ENCODE results near the gene ZNF540. TPM values are rescaled to one million over a fixed set of nuclear protein-coding genes. Genes with fewer than 3 reads are reported as not detected.

Gene ZNF540
- 10 to 100 TPM; 10.7 to 20.0 TPM for total RNA-seq
- 10 to 100 TPM; 20.1 to 23.5 TPM for polyA plus RNA-seq (ENCODE audit: insufficient read length in 2 of 2)
- long read RNA-seq, donor 1, transcript ZNF540-207 (1 exons, 3,106 nt) = major isoform, 7 of 10 reads
- long read RNA-seq, donor 1, partial matches to known transcripts = 0 of 10 reads
- long read RNA-seq, donor 1, other reads (novel, unspliced or antisense) = 0 of 10 reads
- long read RNA-seq, donor 2 = 0 reads
- long read RNA-seq, donor 3, partial matches to known transcripts = 0 of 2 reads
- long read RNA-seq, donor 3, other reads (novel, unspliced or antisense) = 0 of 2 reads
- long read RNA-seq, donor 4, partial matches to known transcripts = 0 of 3 reads
- long read RNA-seq, donor 4, other reads (novel, unspliced or antisense) = 0 of 3 reads

GRCh38 chr19:37594304-37594981, at the start of gene ZNF540, which contains the start of gene ZNF571:
Gene ZNF540, plus strand, starts transcription at chr19:37594876. Its CDS starts 3,572 bp downstream, at chr19:37598448.
Gene ZNF571, minus strand, starts transcription at chr19:37594792. Its CDS starts 8,116 bp downstream, at chr19:37586676.
- Histone ChIP-seq H3K27ac (ENCODE audit: low read depth, low read length) (peak within 1 kb of the TSS; percentile 89), H3K27me3 (ENCODE audit: control insufficient read depth, insufficient read depth, low read length) (no peaks in the 10 kb centered on the region), H3K4me3 (ENCODE audit: low read depth, low read length) (peak within 1 kb of the TSS; percentile 85), H3K9me3 (ENCODE audit: control insufficient read depth, insufficient read depth, low read length) (peaks cover 4% of the 10 kb centered on the region), H3K4me1 (ENCODE audit: control insufficient read depth, insufficient read depth, low read length) (no peaks in the 10 kb centered on the region), H3K36me3 (ENCODE audit: control insufficient read depth, insufficient read depth, low read length) (no peaks in the 10 kb centered on the region)
- WGBS (ENCODE audit: insufficient coverage) = under 1% methylated on average over 51 of the region's 53 CpGs
- peak; percentile 88 to 99 (median 92) for DNase-seq (ENCODE audit: low read depth in 4 of 6, low spot score in 6 of 6)

GRCh38 chr19:37551129-37551993, 43.3 kb upstream of the ZNF540 start:
- Histone ChIP-seq H3K36me3 (ENCODE audit: control insufficient read depth, insufficient read depth, low read length) (peaks cover 33% of the 10 kb centered on the region), H3K4me3 (ENCODE audit: low read depth, low read length) (peak overlapping the region; percentile 59), H3K4me1 (ENCODE audit: control insufficient read depth, insufficient read depth, low read length) (peaks cover 14% of the 10 kb centered on the region), H3K27ac (ENCODE audit: low read depth, low read length) (peak overlapping the region; percentile 65), H3K27me3 (ENCODE audit: control insufficient read depth, insufficient read depth, low read length) (no peaks in the 10 kb centered on the region), H3K9me3 (ENCODE audit: control insufficient read depth, insufficient read depth, low read length) (peaks cover 27% of the 10 kb centered on the region)
- DNase-seq (ENCODE audit: low read depth in 4 of 6, low spot score in 6 of 6) = peak in 5 of 6 donors; percentile 12 to 91 (median 48)
- WGBS (ENCODE audit: insufficient coverage) = 2% methylated on average over 60 of the region's 65 CpGs

- no CpG with 5 or more reads among the region's 3 CpGs for WGBS (ENCODE audit: insufficient coverage)
- no peak for DNase-seq (ENCODE audit: low read depth in 4 of 6, low spot score in 6 of 6)
- H3K36me3 ChIP-seq (ENCODE audit: control insufficient read depth, insufficient read depth, low read length) = peaks cover 9% of the 10 kb centered on the region
- H3K27ac ChIP-seq (ENCODE audit: low read depth, low read length) = no peak overlapping the region
- peaks cover 56% of the 10 kb centered on the region for H3K9me3 ChIP-seq (ENCODE audit: control insufficient read depth, insufficient read depth, low read length)
- H3K4me3 ChIP-seq (ENCODE audit: low read depth, low read length) = no peak overlapping the region
- no peaks in the 10 kb centered on the region for H3K27me3 ChIP-seq (ENCODE audit: control insufficient read depth, insufficient read depth, low read length)
- no peaks in the 10 kb centered on the region for H3K4me1 ChIP-seq (ENCODE audit: control insufficient read depth, insufficient read depth, low read length)
Observed at GRCh38 chr19:37563518-37563917, 31.2 kb upstream of the ZNF540 start.

GRCh38 chr19:37564624-37565369, 29.9 kb upstream of the ZNF540 start:
- no peak overlapping the region for H3K4me3 ChIP-seq (ENCODE audit: low read depth, low read length)
- no peak for DNase-seq (ENCODE audit: low read depth in 4 of 6, low spot score in 6 of 6)
- H3K27me3 ChIP-seq (ENCODE audit: control insufficient read depth, insufficient read depth, low read length) = no peaks in the 10 kb centered on the region
- no peak overlapping the region for H3K27ac ChIP-seq (ENCODE audit: low read depth, low read length)
- H3K4me1 ChIP-seq (ENCODE audit: control insufficient read depth, insufficient read depth, low read length) = no peaks in the 10 kb centered on the region
- H3K36me3 ChIP-seq (ENCODE audit: control insufficient read depth, insufficient read depth, low read length) = peaks cover 5% of the 10 kb centered on the region
- H3K9me3 ChIP-seq (ENCODE audit: control insufficient read depth, insufficient read depth, low read length) = peaks cover 54% of the 10 kb centered on the region
- WGBS (ENCODE audit: insufficient coverage) = no CpG with 5 or more reads among the region's 7 CpGs

GRCh38 chr19:37565370-37565669, 29.4 kb upstream of the ZNF540 start:
- peaks cover 5% of the 10 kb centered on the region for H3K36me3 ChIP-seq (ENCODE audit: control insufficient read depth, insufficient read depth, low read length)
- no peak for DNase-seq (ENCODE audit: low read depth in 4 of 6, low spot score in 6 of 6)
- H3K27ac ChIP-seq (ENCODE audit: low read depth, low read length) = no peak overlapping the region
- no peaks in the 10 kb centered on the region for H3K27me3 ChIP-seq (ENCODE audit: control insufficient read depth, insufficient read depth, low read length)
- no peak overlapping the region for H3K4me3 ChIP-seq (ENCODE audit: low read depth, low read length)
- peaks cover 56% of the 10 kb centered on the region for H3K9me3 ChIP-seq (ENCODE audit: control insufficient read depth, insufficient read depth, low read length)
- H3K4me1 ChIP-seq (ENCODE audit: control insufficient read depth, insufficient read depth, low read length) = no peaks in the 10 kb centered on the region

GRCh38 chr19:37572203-37572602, 22.5 kb upstream of the ZNF540 start:
- Histone ChIP-seq H3K27ac (ENCODE audit: low read depth, low read length) (no peak overlapping the region), H3K36me3 (ENCODE audit: control insufficient read depth, insufficient read depth, low read length) (peaks cover 9% of the 10 kb centered on the region), H3K4me1 (ENCODE audit: control insufficient read depth, insufficient read depth, low read length) (no peaks in the 10 kb centered on the region), H3K27me3 (ENCODE audit: control insufficient read depth, insufficient read depth, low read length) (no peaks in the 10 kb centered on the region), H3K4me3 (ENCODE audit: low read depth, low read length) (no peak overlapping the region), H3K9me3 (ENCODE audit: control insufficient read depth, insufficient read depth, low read length) (peaks cover 27% of the 10 kb centered on the region)
- DNase-seq (ENCODE audit: low read depth in 4 of 6, low spot score in 6 of 6) = no peak

- no peaks in the 10 kb centered on the region for H3K27me3 ChIP-seq (ENCODE audit: control insufficient read depth, insufficient read depth, low read length)
- H3K4me1 ChIP-seq (ENCODE audit: control insufficient read depth, insufficient read depth, low read length) = no peaks in the 10 kb centered on the region
- peaks cover 20% of the 10 kb centered on the region for H3K36me3 ChIP-seq (ENCODE audit: control insufficient read depth, insufficient read depth, low read length)
- no peak overlapping the region for H3K27ac ChIP-seq (ENCODE audit: low read depth, low read length)
- H3K9me3 ChIP-seq (ENCODE audit: control insufficient read depth, insufficient read depth, low read length) = peaks cover 17% of the 10 kb centered on the region
- no peak for DNase-seq (ENCODE audit: low read depth in 4 of 6, low spot score in 6 of 6)
- H3K4me3 ChIP-seq (ENCODE audit: low read depth, low read length) = no peak overlapping the region
- 38% methylated on average over 1 of the region's 2 CpGs for WGBS (ENCODE audit: insufficient coverage)
Observed at GRCh38 chr19:37583340-37583739, 11.3 kb upstream of the ZNF540 start.

- 4% methylated on average over 9 of the region's 9 CpGs for WGBS (ENCODE audit: insufficient coverage)
- Histone ChIP-seq H3K27ac (ENCODE audit: low read depth, low read length) (peak overlapping the region; percentile 89), H3K27me3 (ENCODE audit: control insufficient read depth, insufficient read depth, low read length) (no peaks in the 10 kb centered on the region), H3K4me1 (ENCODE audit: control insufficient read depth, insufficient read depth, low read length) (no peaks in the 10 kb centered on the region), H3K9me3 (ENCODE audit: control insufficient read depth, insufficient read depth, low read length) (peaks cover 4% of the 10 kb centered on the region), H3K4me3 (ENCODE audit: low read depth, low read length) (peak overlapping the region; percentile 85), H3K36me3 (ENCODE audit: control insufficient read depth, insufficient read depth, low read length) (no peaks in the 10 kb centered on the region)
- DNase-seq (ENCODE audit: low read depth in 4 of 6, low spot score in 6 of 6) = peak in 1 of 6 donors; percentile 36
Observed at GRCh38 chr19:37593996-37594303, 726 bp upstream of the ZNF540 start.

- DNase-seq (ENCODE audit: low read depth in 4 of 6, low spot score in 6 of 6) = peak in 4 of 6 donors; percentile 47 to 92 (median 62)
- peaks cover 2% of the 10 kb centered on the region for H3K9me3 ChIP-seq (ENCODE audit: control insufficient read depth, insufficient read depth, low read length)
- peak overlapping the region; percentile 85 for H3K4me3 ChIP-seq (ENCODE audit: low read depth, low read length)
- H3K27ac ChIP-seq (ENCODE audit: low read depth, low read length) = peak overlapping the region; percentile 89
- WGBS (ENCODE audit: insufficient coverage) = 0% methylated on average over 20 of the region's 20 CpGs
- H3K27me3 ChIP-seq (ENCODE audit: control insufficient read depth, insufficient read depth, low read length) = no peaks in the 10 kb centered on the region
- no peaks in the 10 kb centered on the region for H3K36me3 ChIP-seq (ENCODE audit: control insufficient read depth, insufficient read depth, low read length)
- no peaks in the 10 kb centered on the region for H3K4me1 ChIP-seq (ENCODE audit: control insufficient read depth, insufficient read depth, low read length)
Observed at GRCh38 chr19:37594982-37595382, 306 bp downstream of the ZNF540 start.

Data from spinal cord (tissue), 10 donors.